Testis (tissue), 2 donors: ENCODE data around the gene CEP72.

Experiments used
- POLR2A ChIP-seq: fragments of 450-650 bp; IDR thresholded peaks from one replicate; pipeline ENCODE4 v1.6.1; 2017; ENCODE audit warnings: antibody characterized with exemption, mild to moderate bottlenecking, moderate library complexity
- TF ChIP-seq, protein P1 (sequence below), 3 experiments: fragments of 450-650 bp in 2 of 3; fragments of 200-600 bp in 1 of 3; sonication (generic) in 1 of 3; IDR thresholded peaks; one replicate each; pipeline ENCODE4 v1.5.1; 2016 to 2019; ENCODE audit warnings: antibody characterized with exemption in 3 of 3, mild to moderate bottlenecking in 2 of 3, moderate library complexity in 1 of 3

DNA sequence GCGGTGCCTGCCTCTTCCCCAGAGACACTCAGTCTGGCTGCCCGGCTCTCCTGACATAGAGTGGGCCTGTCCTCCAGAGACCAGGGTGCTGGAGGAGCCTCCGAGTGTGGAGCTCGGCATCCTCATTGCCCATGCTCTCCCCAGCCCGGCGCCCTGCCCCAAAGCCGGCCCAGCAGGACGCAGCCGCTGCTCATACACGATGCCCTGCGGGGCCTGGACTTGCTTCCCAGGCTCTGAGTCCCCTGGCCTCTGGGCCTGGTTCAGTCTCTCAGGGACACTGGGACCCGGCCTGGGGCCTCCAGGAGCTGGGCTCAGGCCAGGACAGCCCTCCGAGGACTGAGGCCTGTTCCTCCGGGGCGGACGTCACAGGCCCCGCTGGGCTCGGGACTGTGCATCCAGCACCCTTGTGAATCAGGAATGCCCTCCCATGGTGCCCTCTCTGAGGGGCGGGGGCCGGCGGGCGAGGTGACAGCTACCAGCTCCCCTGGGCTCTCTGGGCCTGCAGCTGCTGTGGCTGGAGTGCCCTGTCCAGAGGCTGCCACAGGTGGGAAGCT lies 57.8 kb downstream of the CEP72 start:
- TF ChIP-seq, protein P1, sequence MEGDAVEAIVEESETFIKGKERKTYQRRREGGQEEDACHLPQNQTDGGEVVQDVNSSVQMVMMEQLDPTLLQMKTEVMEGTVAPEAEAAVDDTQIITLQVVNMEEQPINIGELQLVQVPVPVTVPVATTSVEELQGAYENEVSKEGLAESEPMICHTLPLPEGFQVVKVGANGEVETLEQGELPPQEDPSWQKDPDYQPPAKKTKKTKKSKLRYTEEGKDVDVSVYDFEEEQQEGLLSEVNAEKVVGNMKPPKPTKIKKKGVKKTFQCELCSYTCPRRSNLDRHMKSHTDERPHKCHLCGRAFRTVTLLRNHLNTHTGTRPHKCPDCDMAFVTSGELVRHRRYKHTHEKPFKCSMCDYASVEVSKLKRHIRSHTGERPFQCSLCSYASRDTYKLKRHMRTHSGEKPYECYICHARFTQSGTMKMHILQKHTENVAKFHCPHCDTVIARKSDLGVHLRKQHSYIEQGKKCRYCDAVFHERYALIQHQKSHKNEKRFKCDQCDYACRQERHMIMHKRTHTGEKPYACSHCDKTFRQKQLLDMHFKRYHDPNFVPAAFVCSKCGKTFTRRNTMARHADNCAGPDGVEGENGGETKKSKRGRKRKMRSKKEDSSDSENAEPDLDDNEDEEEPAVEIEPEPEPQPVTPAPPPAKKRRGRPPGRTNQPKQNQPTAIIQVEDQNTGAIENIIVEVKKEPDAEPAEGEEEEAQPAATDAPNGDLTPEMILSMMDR (IDR thresholded peaks at IDR 0.05), result no peak
- TF ChIP-seq POLR2A, result no peak
